ENCODE measurements around the gene PBX4. TPM values are rescaled to one million over a fixed set of nuclear protein-coding genes. Genes with fewer than 3 reads are reported as not detected.

The PBX4 gene
- total RNA-seq, 1 donor from 2014 or later, result 0.46 TPM

GRCh38 chr19:19580418-19580817 is 38.1 kb downstream of the PBX4 start:
- DNase-seq (ENCODE audit: extremely low spot score, unreplicated experiment), result no peak
- no peak for TF ChIP-seq CTCF (IDR thresholded peaks at IDR 0.05)
- Mint-ChIP-seq H3K9me3 (ENCODE audit: unreplicated experiment) (no peaks in the 10 kb centered on the region), H3K27ac (ENCODE audit: unreplicated experiment) (no peak overlapping the region), H3K27me3 (ENCODE audit: unreplicated experiment) (no peaks in the 10 kb centered on the region), H3K36me3 (ENCODE audit: unreplicated experiment) (no peaks in the 10 kb centered on the region), H3K4me1 (ENCODE audit: unreplicated experiment) (no peaks in the 10 kb centered on the region), H3K4me3 (ENCODE audit: unreplicated experiment) (no peak overlapping the region)

- no peak for TF ChIP-seq CTCF (IDR thresholded peaks at IDR 0.05)
- Mint-ChIP-seq H3K36me3 (ENCODE audit: unreplicated experiment) (no peaks in the 10 kb centered on the region), H3K27me3 (ENCODE audit: unreplicated experiment) (no peaks in the 10 kb centered on the region), H3K4me3 (ENCODE audit: unreplicated experiment) (no peak overlapping the region), H3K27ac (ENCODE audit: unreplicated experiment) (no peak overlapping the region), H3K4me1 (ENCODE audit: unreplicated experiment) (no peaks in the 10 kb centered on the region), H3K9me3 (ENCODE audit: unreplicated experiment) (no peaks in the 10 kb centered on the region)
- no peak for DNase-seq (ENCODE audit: extremely low spot score, unreplicated experiment)
These were observed 38.7 kb downstream of the PBX4 start for GRCh38 chr19:19579533-19580361.

GRCh38 chr19:19578252-19578651 is 40.2 kb downstream of the PBX4 start:
- Mint-ChIP-seq H3K27ac (ENCODE audit: unreplicated experiment) (no peak overlapping the region), H3K27me3 (ENCODE audit: unreplicated experiment) (no peaks in the 10 kb centered on the region), H3K4me1 (ENCODE audit: unreplicated experiment) (no peaks in the 10 kb centered on the region), H3K9me3 (ENCODE audit: unreplicated experiment) (no peaks in the 10 kb centered on the region), H3K4me3 (ENCODE audit: unreplicated experiment) (no peak overlapping the region), H3K36me3 (ENCODE audit: unreplicated experiment) (no peaks in the 10 kb centered on the region)
- TF ChIP-seq CTCF (IDR thresholded peaks at IDR 0.05), result no peak
- DNase-seq (ENCODE audit: extremely low spot score, unreplicated experiment), result no peak

- Mint-ChIP-seq H3K9me3 (ENCODE audit: unreplicated experiment) (no peaks in the 10 kb centered on the region), H3K27ac (ENCODE audit: unreplicated experiment) (no peak overlapping the region), H3K4me1 (ENCODE audit: unreplicated experiment) (no peaks in the 10 kb centered on the region), H3K4me3 (ENCODE audit: unreplicated experiment) (no peak overlapping the region), H3K36me3 (ENCODE audit: unreplicated experiment) (no peaks in the 10 kb centered on the region), H3K27me3 (ENCODE audit: unreplicated experiment) (no peaks in the 10 kb centered on the region)
- DNase-seq (ENCODE audit: extremely low spot score, unreplicated experiment), result no peak
- no peak for TF ChIP-seq CTCF (IDR thresholded peaks at IDR 0.05)
These were observed 43.1 kb downstream of the PBX4 start for GRCh38 chr19:19575411-19575810.

- Mint-ChIP-seq H3K36me3 (ENCODE audit: unreplicated experiment) (no peaks in the 10 kb centered on the region), H3K27me3 (ENCODE audit: unreplicated experiment) (no peaks in the 10 kb centered on the region), H3K27ac (ENCODE audit: unreplicated experiment) (no peak overlapping the region), H3K4me3 (ENCODE audit: unreplicated experiment) (no peak overlapping the region), H3K4me1 (ENCODE audit: unreplicated experiment) (peaks cover 3% of the 10 kb centered on the region), H3K9me3 (ENCODE audit: unreplicated experiment) (no peaks in the 10 kb centered on the region)
- TF ChIP-seq CTCF (IDR thresholded peaks at IDR 0.05), result no peak
- no peak for DNase-seq (ENCODE audit: extremely low spot score, unreplicated experiment)
These were observed 47.3 kb downstream of the PBX4 start for GRCh38 chr19:19571071-19571786.

Data from osteocyte (in vitro differentiated cells).